SK-N-SH treated with all-trans-retinoic acid at 6 μM for 48 hours (cell line): ENCODE results near the gene NPAS3.

ENCODE experiments used
- ARNTL ChIP-seq: fragments of 450-650 bp; formaldehyde crosslinking; IDR thresholded peaks from 2 replicates; pipeline ENCODE4 v1.5.0; 2020; ENCODE audit warnings: low read depth, mild to moderate bottlenecking, moderate library complexity, borderline replicate concordance
- CSDC2 ChIP-seq: fragments of 250-450 bp; sonication (Bioruptor Pico); IDR thresholded peaks from 2 replicates; pipeline ENCODE4 v1.5.0; 2020; ENCODE audit warnings: mild to moderate bottlenecking, moderate library complexity
- ESRRG ChIP-seq: fragments of 250-450 bp; sonication (Bioruptor Pico); IDR thresholded peaks from 2 replicates; pipeline ENCODE4 v1.6.1; 2021; ENCODE audit warnings: mild to moderate bottlenecking
- PPARA ChIP-seq: fragments of 250-450 bp; sonication (Bioruptor Pico); IDR thresholded peaks from 2 replicates; pipeline ENCODE4 v1.5.0; 2020; ENCODE audit warnings: mild to moderate bottlenecking, borderline replicate concordance
- RARB ChIP-seq: fragments of 250-450 bp; sonication (Bioruptor Pico); IDR thresholded peaks from 2 replicates; pipeline ENCODE4 v1.8.0; 2021; ENCODE audit warnings: mild to moderate bottlenecking, moderate library complexity
- TCF4 ChIP-seq: fragments of 250-450 bp; sonication (Bioruptor Pico); IDR thresholded peaks from 2 replicates; pipeline ENCODE4 v1.8.0; 2021; ENCODE audit warnings: mild to moderate bottlenecking, moderate library complexity, borderline replicate concordance
- TOX ChIP-seq: fragments of 250-450 bp; sonication (Bioruptor Pico); IDR thresholded peaks from 2 replicates; pipeline ENCODE4 v1.8.0; 2021; ENCODE audit warnings: mild to moderate bottlenecking, moderate library complexity, borderline replicate concordance
- ZC3H10 ChIP-seq: fragments of 250-450 bp; sonication (Bioruptor Pico); IDR thresholded peaks from 2 replicates; pipeline ENCODE4 v1.5.1; 2021; ENCODE audit warnings: mild to moderate bottlenecking, moderate library complexity
- ZFP30 ChIP-seq: fragments of 450-650 bp; formaldehyde crosslinking; IDR thresholded peaks from 2 replicates; pipeline ENCODE4 v1.5.0; 2022; ENCODE audit warnings: mild to moderate bottlenecking, moderate library complexity
- ZNF70 ChIP-seq: fragments of 450-650 bp; formaldehyde crosslinking; IDR thresholded peaks from 2 replicates; pipeline ENCODE4 v1.5.0; 2020; ENCODE audit warnings: mild to moderate bottlenecking, moderate library complexity
- TF ChIP-seq, protein P1 (sequence below): fragments of 250-450 bp; sonication (Bioruptor Pico); IDR thresholded peaks from 2 replicates; pipeline ENCODE4 v1.8.0; 2021; ENCODE audit warnings: low read depth, mild to moderate bottlenecking, moderate library complexity, borderline replicate concordance
- TF ChIP-seq, protein P2 (sequence below): fragments of 250-450 bp; sonication (Bioruptor Pico); IDR thresholded peaks from 2 replicates; pipeline ENCODE4 v1.8.0; 2020; ENCODE audit warnings: mild to moderate bottlenecking, moderate library complexity, borderline replicate concordance
- TF ChIP-seq, protein P3 (sequence below): fragments of 250-450 bp; sonication (Bioruptor Pico); IDR thresholded peaks from 2 replicates; pipeline ENCODE4 v1.5.0; 2020; ENCODE audit warnings: mild to moderate bottlenecking, moderate library complexity
- TF ChIP-seq, protein P4 (sequence below): fragments of 250-450 bp; sonication (Bioruptor Pico); IDR thresholded peaks from 2 replicates; pipeline ENCODE4 v1.5.1; 2020; ENCODE audit warnings: low read depth, mild to moderate bottlenecking, moderate library complexity

DNA sequence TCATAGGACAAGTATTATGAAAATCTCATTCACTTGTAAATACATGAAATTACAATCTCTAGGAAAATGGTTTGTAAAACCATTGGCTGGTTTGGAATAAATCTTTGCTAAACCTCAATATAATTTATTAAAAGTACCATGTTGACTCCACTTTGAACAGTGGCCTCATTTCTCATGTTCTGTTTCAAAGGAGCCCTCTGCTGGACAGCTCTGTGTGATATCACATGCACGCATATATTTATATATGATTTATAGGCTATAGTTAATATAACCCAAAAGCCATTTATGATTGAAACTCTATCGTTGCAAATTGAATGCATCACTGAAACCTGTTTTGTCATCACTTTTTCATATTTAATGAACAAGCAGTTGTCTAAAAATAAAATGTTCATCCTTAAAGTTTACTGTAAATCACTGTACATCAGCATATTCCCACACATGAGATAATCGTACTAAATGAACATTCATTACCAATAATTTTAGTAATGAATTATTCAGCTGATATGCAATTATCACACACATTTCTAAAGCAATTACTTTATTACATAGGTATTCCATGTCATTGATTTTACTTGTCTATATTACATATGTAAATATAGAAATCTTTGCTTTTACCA, 493.8 kb downstream of the NPAS3 start:
- TF ChIP-seq ZNF70 (CRISPR knock-in tag) (no peak), ESRRG (no peak), TOX (CRISPR knock-in tag) (no peak), RARB (CRISPR knock-in tag) (no peak), ZFP30 (no peak), ZC3H10 (no peak), PPARA (no peak), ARNTL (CRISPR knock-in tag) (no peak), CSDC2 (CRISPR knock-in tag) (no peak), TCF4 (CRISPR knock-in tag) (no peak)
- TF ChIP-seq, protein P1, sequence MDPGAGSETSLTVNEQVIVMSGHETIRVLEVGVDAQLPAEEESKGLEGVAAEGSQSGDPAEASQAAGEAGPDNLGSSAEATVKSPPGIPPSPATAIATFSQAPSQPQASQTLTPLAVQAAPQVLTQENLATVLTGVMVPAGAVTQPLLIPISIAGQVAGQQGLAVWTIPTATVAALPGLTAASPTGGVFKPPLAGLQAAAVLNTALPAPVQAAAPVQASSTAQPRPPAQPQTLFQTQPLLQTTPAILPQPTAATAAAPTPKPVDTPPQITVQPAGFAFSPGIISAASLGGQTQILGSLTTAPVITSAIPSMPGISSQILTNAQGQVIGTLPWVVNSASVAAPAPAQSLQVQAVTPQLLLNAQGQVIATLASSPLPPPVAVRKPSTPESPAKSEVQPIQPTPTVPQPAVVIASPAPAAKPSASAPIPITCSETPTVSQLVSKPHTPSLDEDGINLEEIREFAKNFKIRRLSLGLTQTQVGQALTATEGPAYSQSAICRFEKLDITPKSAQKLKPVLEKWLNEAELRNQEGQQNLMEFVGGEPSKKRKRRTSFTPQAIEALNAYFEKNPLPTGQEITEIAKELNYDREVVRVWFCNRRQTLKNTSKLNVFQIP: no peak
- TF ChIP-seq, protein P2, sequence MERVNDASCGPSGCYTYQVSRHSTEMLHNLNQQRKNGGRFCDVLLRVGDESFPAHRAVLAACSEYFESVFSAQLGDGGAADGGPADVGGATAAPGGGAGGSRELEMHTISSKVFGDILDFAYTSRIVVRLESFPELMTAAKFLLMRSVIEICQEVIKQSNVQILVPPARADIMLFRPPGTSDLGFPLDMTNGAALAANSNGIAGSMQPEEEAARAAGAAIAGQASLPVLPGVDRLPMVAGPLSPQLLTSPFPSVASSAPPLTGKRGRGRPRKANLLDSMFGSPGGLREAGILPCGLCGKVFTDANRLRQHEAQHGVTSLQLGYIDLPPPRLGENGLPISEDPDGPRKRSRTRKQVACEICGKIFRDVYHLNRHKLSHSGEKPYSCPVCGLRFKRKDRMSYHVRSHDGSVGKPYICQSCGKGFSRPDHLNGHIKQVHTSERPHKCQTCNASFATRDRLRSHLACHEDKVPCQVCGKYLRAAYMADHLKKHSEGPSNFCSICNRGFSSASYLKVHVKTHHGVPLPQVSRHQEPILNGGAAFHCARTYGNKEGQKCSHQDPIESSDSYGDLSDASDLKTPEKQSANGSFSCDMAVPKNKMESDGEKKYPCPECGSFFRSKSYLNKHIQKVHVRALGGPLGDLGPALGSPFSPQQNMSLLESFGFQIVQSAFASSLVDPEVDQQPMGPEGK (CRISPR knock-in tag): no peak
- TF ChIP-seq, protein P3, sequence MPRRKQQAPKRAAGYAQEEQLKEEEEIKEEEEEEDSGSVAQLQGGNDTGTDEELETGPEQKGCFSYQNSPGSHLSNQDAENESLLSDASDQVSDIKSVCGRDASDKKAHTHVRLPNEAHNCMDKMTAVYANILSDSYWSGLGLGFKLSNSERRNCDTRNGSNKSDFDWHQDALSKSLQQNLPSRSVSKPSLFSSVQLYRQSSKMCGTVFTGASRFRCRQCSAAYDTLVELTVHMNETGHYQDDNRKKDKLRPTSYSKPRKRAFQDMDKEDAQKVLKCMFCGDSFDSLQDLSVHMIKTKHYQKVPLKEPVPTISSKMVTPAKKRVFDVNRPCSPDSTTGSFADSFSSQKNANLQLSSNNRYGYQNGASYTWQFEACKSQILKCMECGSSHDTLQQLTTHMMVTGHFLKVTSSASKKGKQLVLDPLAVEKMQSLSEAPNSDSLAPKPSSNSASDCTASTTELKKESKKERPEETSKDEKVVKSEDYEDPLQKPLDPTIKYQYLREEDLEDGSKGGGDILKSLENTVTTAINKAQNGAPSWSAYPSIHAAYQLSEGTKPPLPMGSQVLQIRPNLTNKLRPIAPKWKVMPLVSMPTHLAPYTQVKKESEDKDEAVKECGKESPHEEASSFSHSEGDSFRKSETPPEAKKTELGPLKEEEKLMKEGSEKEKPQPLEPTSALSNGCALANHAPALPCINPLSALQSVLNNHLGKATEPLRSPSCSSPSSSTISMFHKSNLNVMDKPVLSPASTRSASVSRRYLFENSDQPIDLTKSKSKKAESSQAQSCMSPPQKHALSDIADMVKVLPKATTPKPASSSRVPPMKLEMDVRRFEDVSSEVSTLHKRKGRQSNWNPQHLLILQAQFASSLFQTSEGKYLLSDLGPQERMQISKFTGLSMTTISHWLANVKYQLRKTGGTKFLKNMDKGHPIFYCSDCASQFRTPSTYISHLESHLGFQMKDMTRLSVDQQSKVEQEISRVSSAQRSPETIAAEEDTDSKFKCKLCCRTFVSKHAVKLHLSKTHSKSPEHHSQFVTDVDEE (CRISPR knock-in tag): no peak
- TF ChIP-seq, protein P4, sequence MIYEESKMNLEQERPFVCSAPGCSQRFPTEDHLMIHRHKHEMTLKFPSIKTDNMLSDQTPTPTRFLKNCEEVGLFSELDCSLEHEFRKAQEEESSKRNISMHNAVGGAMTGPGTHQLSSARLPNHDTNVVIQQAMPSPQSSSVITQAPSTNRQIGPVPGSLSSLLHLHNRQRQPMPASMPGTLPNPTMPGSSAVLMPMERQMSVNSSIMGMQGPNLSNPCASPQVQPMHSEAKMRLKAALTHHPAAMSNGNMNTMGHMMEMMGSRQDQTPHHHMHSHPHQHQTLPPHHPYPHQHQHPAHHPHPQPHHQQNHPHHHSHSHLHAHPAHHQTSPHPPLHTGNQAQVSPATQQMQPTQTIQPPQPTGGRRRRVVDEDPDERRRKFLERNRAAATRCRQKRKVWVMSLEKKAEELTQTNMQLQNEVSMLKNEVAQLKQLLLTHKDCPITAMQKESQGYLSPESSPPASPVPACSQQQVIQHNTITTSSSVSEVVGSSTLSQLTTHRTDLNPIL (CRISPR knock-in tag): no peak
